HG02884 (cell line): ENCODE measurements around the gene NTM.

Source experiments
- ATAC-seq: cut with Tn5 transposase; IDR thresholded peaks from one replicate; pipeline ENCODE4 v1.9.1; 2021; ENCODE audit warnings: mild to moderate bottlenecking, moderate library complexity; ENCODE audit not compliant: unreplicated experiment

NTM gene

DNA sequence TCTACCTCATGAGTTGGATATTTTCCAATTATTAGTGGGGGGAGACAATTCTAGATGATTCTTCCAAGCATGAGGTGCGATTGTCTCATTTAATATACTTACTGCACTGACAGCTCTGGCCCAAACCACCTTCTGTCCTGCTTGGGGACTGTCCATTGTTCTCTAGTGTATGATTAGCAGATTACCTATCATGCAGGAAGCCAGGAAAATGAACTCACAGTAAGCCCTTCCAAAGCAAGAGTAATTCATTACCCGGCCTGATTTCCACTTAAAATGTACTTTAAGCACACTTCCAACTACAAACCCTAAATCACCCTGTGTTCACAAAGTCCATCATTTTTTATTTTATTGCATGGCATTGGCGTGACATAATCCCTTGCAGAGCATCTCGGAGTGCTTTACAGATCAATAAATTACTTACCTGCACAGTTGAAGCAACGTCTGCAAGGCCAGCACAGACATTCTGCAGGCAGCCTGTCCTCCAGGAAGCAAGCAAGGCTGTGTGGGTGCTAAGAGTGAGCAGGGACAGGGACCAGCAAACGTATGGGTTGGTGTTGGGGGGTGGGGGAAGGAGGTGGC lies 838.2 kb downstream of the NTM start:
- ATAC-seq = no peak

DNA sequence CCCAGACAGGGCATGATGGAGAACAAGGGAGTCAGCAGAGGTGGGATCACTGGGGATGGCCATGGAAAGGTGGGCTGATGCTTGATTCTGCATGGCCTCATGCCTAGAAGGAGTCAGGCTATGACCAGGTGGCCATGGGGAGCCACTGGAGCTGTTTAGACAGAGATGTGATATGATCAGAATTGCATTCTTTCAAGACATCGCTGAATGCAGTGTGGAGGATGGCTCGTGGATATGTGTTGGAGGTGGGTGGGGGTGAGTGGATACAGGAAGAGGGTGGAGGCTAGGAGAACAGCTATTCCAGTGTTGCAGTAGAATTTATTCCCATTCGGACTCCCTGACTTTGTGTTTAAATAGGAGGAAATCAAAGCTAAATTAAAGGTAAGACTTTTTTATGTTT lies 841.1 kb downstream of the NTM start:
- ATAC-seq = no peak

DNA sequence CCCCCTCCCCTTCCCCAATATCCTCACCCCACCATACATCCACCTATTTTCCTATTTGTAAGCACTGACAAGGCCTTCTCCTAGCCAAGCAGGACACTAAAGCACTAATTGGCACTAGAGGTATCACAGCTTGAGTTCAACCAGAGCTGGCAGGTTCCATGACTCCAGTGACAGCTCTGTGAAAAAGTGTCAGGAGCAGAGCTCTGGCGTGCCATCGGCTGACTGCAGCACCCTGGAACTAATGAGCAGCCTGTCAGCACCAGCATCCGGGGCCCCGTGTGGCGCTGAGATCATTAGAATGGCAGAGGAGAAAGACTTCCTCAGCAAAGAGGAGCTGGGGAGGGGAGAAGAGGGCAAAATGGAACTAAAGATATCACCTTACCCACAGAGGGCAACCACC lies 847.4 kb downstream of the NTM start:
- ATAC-seq = no peak

DNA sequence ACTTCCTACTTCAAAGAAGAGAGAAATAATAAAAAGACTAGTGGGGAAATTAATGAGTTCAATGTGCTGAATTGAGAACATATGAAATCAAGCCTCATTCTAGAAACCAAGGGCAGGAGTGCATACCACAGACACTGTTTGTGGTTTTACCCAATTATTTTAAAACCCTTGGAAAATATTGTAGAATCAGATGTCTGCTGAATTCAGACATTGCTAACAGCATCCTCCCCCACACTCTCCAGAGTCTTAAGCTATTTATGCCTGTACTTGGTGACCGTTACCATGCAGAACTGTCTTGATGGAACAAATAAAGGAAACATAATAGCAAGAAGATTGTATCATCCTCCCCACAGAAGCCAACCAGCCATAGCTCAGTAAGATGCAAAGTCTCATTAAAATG lies 850.1 kb downstream of the NTM start:
- ATAC-seq = no peak

DNA sequence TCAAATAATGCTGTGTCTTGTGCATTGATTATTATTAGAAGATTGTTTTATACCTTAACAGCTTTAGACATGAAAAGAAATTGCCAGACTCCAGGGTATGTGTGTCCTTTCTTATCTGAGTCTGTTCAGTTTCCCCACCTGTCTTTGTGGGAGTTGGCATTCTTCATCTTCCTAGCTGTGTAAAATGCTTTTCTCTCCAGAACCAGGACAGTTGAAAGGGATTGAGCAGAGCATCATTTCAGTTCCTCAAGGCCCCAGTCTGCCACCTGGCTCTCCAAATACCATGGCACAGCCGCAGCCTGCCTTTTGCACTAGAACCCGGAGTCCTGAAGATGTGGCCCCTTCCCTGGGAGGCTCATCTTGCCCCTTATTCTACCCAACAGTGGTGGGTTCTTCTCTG lies 851.9 kb downstream of the NTM start:
- ATAC-seq = no peak

DNA sequence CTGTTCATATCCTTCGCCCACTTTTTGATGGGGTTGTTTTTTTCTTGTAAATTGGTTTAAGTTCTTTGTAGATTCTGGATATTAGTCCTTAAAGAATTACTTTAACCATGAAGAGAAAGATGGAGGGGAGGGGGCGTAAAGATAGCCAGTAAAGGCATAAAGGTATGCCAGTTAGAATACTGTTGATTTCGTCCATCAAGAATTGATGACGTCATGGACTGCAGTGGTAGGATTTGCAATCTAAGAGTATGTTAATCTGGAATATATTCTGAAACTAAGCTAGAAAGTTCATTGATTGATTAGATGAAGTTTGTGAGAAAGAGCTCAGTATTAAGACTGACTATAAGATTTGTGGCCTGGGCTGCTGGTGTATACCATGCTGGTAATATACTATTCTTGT lies 856.1 kb downstream of the NTM start:
- no peak for ATAC-seq

DNA sequence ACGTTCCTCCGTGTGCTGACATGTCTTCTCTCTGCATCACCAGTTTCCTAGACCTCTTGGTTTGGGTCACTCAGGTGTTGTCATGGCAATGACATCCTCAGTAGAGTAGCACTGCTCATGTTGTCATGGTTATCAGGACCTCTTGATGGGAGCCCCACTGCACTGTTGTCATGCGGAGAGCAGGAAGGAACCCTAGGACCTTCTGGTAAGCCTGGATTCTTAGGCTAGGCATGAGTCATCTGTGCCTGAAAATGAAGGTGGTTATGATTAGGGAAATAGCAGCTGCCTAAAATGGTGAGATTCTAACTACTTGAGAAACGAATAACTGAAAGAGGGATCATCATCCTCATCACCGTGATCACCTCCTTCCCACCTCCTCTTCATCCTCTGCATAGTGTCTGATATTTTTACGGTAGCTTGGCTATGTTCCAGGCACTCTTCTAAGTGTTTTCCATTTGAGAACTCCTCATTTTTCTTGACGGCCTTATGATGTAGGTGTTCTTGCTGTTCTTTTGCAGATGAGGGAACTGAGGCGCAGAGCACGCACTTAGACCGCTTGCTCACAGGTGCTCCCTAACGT lies 858.4 kb downstream of the NTM start:
- ATAC-seq = no peak

DNA sequence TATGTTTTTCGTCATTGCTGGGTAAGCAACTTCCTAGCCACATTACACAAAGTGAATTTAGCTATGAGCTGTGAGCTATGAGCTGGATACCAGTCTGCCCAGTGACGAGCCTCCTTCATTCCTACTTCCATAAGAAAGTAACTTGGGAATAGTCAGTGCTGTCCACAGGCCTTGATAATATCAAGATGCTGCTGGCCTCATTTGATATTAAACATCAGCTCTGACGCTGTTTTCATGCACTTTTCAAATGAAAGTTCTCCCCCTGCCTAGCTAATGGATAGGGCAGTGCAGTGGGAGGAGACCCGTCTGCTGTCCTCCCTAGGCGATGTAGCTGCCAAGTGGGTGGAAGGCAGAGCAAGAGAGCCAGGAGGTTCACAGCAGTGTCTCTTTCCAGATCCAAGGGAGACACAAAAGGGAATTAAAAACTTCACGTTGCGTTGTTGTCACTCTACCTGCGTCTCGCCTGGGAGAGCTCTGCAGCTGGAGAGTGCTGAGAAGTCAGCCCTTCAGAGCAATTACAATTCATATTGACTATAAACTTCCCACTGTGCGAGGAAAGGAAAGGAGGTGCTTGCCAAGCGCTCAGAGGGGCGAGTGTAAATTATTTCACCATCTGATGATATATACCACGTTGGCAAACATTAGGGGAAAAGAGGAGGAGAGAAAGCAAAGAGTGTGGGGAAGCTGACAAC lies 861.4 kb downstream of the NTM start:
- no peak for ATAC-seq

DNA sequence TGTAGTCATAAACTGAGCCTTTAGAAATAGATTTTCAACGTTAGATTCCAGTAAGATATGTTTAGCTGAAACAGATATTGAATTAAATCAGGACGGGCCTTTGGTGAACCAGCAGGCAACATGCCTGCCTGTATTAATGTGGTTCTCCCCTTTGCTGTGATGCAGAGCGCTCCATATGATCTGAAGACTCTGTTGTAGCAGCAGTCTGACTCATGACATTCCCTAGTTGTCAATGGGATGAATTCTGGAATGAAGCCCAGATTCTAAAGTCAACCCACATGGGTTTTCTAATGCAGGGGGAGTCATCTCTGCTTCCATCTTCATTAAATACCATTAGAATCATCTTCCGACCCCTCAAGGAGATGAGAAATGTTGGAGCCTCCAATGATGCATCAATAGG lies 864.5 kb downstream of the NTM start:
- no peak for ATAC-seq

DNA sequence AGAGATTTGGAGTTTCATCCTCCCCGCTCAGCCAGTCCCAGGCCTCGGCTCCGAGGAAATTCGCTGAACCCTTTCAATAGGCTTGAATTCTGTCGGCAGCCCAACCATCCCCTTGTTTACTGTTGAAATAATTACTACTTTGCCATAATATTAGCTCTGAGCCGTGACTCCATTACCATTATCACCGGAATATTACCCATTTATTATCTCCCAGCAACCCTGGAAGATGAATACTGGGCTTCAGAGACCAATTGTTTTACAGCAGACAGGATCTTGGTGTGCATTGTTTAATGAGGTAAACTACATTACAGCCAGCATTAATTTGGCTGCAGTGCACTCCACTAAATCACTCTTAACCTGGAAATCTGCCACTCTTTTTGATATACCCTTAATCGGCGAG lies 867.4 kb downstream of the NTM start:
- ATAC-seq = no peak

DNA sequence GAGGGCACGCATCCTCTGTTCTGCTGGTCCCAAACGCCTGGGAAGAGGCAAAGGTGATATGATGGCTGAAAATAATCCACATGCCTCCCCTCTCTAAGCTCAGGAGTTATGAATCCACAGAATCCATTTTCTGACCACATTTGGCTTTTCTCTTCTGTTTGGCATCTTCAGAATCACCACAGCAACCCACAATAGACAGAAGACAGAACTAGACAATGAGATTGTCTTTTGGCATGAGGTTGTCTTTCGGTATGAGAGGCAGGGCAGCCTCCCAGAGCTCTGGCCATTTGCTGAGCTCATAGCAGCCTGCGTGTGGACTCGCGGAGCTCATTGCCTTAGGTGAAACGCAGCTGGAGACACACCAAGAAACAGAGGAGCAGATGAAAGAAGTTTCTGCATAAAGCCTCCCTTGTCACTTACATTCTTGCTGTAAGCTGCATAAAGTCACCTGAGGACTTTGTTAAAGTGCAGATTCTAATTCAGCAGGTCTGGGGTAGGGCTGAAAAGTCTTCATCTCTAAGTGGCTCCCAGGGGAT lies 868.0 kb downstream of the NTM start:
- no peak for ATAC-seq

DNA sequence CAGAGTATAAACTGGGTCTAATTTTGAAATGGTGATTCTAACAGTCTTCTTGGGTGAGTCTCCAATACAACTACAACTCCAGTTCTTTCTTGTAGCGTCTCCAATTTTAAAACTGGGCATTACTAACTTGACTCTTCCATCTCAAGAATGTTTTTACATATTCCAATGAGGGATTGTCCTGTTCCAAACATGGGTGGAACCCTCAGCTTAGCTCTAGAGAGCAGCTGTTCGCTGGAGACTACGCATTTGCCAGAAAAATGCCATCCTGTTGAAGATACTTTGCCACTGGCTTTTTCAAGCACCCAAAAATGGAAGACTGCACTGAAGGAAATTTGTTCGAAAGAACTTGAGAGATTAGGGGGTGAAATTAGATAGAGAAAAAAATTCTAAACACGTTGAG lies 870.0 kb downstream of the NTM start:
- ATAC-seq = no peak

DNA sequence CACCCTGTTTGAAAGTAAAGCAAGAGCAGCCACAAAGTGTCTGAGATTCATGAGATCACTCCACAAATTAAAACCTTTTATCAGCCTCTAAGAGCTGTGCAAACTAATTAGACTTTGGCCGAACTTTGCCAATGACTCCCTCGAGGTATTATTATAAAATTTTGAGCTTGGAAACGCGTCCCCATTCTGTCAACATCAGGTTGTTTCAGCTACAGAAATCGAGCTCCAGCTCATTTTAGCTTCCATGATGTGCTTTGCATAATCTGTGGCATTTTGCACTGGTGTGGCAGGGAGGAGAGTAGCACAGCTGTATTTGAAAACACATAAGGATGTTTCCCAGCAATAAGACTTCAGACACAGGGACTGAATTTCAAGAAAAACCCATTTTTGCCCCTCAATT lies 872.2 kb downstream of the NTM start:
- no peak for ATAC-seq

DNA sequence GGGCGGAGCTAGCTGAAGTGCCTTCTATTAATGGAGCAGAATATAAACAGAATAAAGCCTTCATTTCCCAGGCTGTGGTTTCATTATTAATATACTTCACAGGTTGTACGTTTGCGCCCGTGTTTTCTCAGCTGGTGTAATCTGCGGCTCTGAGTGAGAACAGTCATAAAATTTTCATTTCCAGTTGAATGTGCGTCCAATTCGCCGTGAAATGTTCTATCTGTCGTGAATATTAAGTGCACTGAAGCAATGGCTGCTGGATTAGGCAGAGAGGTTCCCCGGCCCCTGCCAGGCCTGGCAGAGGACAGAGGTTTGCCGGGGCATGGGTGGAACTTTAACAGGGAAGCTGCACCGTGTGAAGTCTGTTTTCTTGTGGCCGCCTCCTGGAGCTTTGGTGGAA lies 874.4 kb downstream of the NTM start:
- no peak for ATAC-seq

DNA sequence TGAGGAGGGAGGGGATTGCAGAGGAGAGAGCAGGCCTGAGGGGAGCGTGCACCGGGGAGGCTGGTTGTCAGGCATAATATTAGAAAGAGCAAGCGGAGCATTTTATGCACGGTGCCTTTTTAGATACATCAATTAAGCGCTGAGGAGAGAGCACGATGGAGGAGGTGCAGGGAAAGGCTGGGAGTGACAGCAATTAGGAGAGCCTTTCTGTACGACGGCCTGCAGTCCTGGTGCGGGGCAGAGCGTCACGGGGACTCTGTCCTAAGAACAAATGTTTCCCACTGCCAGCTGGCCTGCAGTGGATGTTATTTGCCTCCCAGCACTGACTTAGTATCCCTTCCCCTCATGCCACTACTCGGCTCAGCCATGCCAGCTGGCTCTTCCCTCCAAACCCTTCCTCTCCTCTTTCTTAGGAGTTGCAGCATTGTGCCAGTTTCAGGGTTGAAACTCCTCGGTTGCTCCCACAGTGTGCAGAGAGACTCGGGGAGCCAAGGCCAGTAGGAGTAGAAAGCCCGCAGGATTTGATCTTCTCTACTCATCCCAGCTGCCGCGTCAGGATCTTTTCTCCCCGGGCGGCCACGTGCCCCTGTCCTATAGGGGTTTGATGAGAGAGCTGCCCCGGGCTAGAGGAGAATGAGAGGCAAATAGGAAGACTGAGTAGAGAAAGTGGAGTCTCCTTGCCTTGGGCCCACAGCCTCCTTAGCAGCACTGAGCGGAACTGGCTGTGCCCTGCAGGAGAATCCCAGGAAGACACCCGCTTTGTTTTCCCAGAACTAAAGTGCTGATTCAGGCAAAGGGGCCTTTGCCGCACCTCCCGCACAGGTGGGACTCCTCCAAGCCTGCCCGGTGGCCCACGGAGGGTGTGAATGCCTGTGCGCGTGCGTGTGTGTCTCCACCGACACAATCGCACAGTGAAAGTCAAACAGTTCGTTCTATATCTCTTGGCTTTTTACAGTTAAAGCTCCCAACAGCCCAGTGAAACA lies 875.3 kb downstream of the NTM start:
- ATAC-seq = no peak

DNA sequence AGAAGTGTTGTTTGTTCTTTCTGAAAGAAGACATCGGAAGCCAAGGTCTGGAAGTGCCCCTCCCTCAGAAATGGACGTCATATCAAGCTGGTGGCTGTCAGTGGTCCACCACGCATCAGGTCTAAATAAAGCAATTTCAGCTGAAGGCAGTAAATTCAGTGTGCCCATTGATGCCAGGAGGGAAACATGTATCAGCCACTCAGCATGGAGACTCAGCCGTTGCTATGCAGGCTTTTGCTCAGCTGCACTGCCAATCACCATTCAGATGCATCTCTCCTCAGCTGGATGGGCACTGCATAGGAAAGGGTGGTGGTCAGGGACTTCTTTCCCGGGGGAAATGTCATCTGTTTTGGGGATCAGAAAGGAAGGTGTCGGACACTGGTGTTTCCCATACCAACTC lies 878.2 kb downstream of the NTM start:
- ATAC-seq = no peak

DNA sequence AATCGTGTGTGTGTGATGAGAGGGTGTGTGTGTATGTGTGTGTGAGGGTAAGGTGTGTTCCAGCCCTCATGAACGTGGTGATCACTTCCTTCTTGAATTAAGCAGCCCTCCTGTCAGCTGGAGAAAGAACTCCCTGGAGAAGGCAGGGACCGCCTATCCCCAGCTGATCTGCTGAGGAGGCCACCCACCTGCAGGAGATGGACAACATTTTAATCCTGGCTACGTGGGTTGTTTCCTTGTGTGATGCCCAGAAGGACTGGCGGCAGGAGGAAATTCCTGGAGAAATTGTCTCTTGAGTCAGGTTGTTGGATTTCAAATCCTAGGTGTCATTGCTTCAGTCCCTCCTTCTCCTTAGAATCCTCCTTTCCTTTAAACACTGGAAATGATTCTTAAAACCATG lies 878.8 kb downstream of the NTM start:
- no peak for ATAC-seq

DNA sequence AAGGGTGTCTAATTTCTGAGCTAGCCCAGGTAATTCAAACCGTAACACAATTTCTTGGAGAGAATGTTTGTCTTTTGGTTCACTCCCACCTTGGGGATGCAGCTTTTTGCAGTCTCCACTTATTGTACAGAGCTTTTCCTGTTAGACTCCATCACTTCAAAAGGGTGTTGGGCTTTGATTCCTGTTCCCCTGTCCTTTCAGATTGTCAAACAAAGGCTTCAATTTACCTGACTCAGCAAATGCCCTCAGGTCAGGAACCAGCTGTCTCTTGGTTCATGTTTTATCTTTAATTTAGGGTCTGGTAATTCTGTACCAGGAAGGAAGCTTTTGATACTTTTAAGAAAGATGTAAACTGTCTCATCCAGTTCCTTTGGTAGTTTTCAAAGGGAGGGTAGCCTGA lies 880.6 kb downstream of the NTM start:
- no peak for ATAC-seq

DNA sequence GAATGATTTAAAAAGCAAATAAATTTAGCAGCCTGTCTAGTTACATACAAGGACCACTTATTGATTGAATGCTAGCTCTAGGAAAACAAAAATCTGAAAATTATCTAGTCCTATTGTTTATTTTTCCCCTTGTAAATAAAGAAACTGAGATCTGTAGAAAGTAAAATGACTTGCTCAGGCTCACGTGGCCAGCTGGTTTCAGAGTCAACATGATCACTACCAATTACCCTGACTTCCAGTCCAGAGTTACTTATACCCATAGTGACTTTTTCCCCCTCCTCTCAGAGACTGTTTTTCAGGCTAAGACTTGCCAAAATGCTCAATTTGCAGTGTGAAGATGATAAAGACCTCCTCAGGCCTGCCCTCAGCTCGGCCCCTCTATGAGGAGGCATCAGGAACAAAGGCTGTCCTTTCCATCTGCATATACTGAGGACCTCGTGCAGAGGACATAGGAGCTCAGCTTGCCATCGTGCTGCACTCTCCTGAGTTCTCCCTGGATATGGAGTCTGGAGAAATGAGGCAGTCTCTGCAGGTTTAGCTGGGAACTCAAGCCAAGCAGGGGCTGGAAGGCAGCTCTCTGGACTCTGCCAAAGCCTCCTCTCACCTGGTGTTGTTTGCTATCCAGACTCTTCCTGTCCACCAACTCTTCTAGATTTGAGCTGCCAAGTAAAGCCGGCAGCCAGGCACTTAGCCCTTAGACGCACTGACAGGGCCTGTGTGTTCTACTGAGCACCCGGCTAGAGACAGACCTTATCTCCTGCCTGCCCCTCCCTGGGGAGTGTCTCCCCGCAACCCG lies 883.3 kb downstream of the NTM start:
- no peak for ATAC-seq

DNA sequence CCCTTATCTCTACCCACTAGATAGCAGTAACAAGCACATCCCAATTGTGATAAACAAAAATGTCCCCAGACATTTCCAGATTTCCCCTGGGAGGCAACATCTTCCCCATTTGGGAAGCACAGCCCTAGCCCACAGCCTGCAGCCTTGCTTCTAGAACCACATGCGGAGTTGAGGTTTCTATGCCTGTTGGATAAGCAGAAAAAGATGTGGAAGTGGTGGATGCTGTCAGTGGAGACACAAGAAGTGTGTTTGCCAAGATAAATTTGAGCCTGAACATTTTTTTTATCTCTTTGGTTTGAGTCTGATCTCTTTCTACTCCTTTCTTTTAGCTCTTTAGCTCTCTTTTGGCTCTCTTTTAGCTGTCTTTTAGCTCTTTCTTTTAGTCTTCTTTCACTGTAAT lies 884.5 kb downstream of the NTM start:
- no peak for ATAC-seq
